NCI-H510A treated with DMSO at 0.1 percent for 48 hours (cell line): ENCODE measurements around the gene LDHA.

Experiments used
- DNase-seq: peaks from one replicate; lab custom pipeline; 2025; lab: John Stamatoyannopoulos, UW

The LDHA gene

GRCh38 chr11:18394275-18394927 is at the start of gene LDHA:
Gene LDHA, plus strand, starts transcription at chr11:18394563. Its CDS starts 2,280 bp downstream, at chr11:18396843.
- peak; percentile 74 for DNase-seq

- no peak for DNase-seq
Measured at GRCh38 chr11:18347471-18348125, 46.8 kb upstream of the LDHA start.

- DNase-seq, result no peak
Measured at GRCh38 chr11:18352581-18352980, 41.8 kb upstream of the LDHA start.

- no peak for DNase-seq
Measured at GRCh38 chr11:18358646-18359045, 35.7 kb upstream of the LDHA start.

GRCh38 chr11:18361154-18361553 is 33.2 kb upstream of the LDHA start:
- no peak for DNase-seq

- DNase-seq, result no peak
Measured at GRCh38 chr11:18364495-18365073, 29.8 kb upstream of the LDHA start.

GRCh38 chr11:18365741-18366140 is 28.6 kb upstream of the LDHA start:
- no peak for DNase-seq

- no peak for DNase-seq
Measured at GRCh38 chr11:18366286-18366685, 28.1 kb upstream of the LDHA start.

- no peak for DNase-seq
Measured at GRCh38 chr11:18367431-18367830, 26.9 kb upstream of the LDHA start.

- DNase-seq, result no peak
Measured at GRCh38 chr11:18368221-18368620, 26.1 kb upstream of the LDHA start.

GRCh38 chr11:18369398-18369797 is 25.0 kb upstream of the LDHA start:
- DNase-seq, result no peak

GRCh38 chr11:18371279-18371678 is 23.1 kb upstream of the LDHA start:
- DNase-seq, result no peak

- DNase-seq, result no peak
Measured at GRCh38 chr11:18372201-18372600, 22.2 kb upstream of the LDHA start.

GRCh38 chr11:18374956-18375355 is 19.4 kb upstream of the LDHA start:
- DNase-seq, result no peak

GRCh38 chr11:18375941-18376340 is 18.4 kb upstream of the LDHA start:
- no peak for DNase-seq

GRCh38 chr11:18379201-18379600 is 15.2 kb upstream of the LDHA start:
- no peak for DNase-seq

GRCh38 chr11:18383388-18384156 is 10.8 kb upstream of the LDHA start:
- peak; percentile 11 for DNase-seq

GRCh38 chr11:18384157-18384641 is 10.2 kb upstream of the LDHA start:
- peak; percentile 11 for DNase-seq

- no peak for DNase-seq
Measured at GRCh38 chr11:18390088-18390487, 4.3 kb upstream of the LDHA start.

GRCh38 chr11:18392434-18393321 is 1.7 kb upstream of the LDHA start:
- DNase-seq, result no peak

GRCh38 chr11:18393581-18394274 is 635 bp upstream of the LDHA start:
- peak; percentile 69 for DNase-seq
